Ascending aorta (tissue), 2 donors: ENCODE results near the gene CENPF. TPM values are rescaled to one million over a fixed set of nuclear protein-coding genes. Genes with fewer than 3 reads are reported as not detected.

Source experiments
- DNase-seq, 2 donors: peaks; one replicate each; pipeline ENCODE4 v3.0.0-alpha.2; 2019; ENCODE audit warnings: low spot score in 2 of 2
- H3K27ac ChIP-seq, 2 donors: fragments of 200-600 bp; sonication (generic); one replicate each; pipeline ENCODE4 v1.5.1; 2016 to 2017; ENCODE audit warnings: mild to moderate bottlenecking in 1 of 2
- H3K27me3 ChIP-seq: fragments of 200-600 bp; sonication (generic); one replicate; pipeline ENCODE4 v1.5.1; 2017
- H3K36me3 ChIP-seq, 2 donors: fragments of 200-600 bp; sonication (generic); one replicate each; pipeline ENCODE4 v1.5.1; 2016
- H3K4me1 ChIP-seq, 2 donors: fragments of 200-600 bp; sonication (generic); one replicate each; pipeline ENCODE4 v1.5.1; 2016 to 2017; ENCODE audit warnings: mild to moderate bottlenecking in 1 of 2
- H3K4me3 ChIP-seq, 2 donors: fragments of 200-600 bp; sonication (generic); one replicate each; pipeline ENCODE4 v1.5.1; 2016 to 2017; ENCODE audit warnings: mild to moderate bottlenecking in 1 of 2
- H3K9me3 ChIP-seq, 2 donors: fragments of 200-600 bp; sonication (generic); one replicate each; pipeline ENCODE4 v1.5.1; 2016
- CTCF ChIP-seq, 3 experiments: fragments of 200-600 bp in 2 of 3; fragments of 450-650 bp in 1 of 3; sonication (generic) in 2 of 3; IDR thresholded peaks; one replicate each; pipeline ENCODE4 v1.5.1; 2016 to 2019; ENCODE audit warnings: antibody characterized with exemption in 3 of 3, mild to moderate bottlenecking in 1 of 3, moderate library complexity in 1 of 3
- intact Hi-C: fragments of 100-400 bp; cut with DNase I; formaldehyde crosslinking; loops from one replicate; pipeline ENCODE4 v1.15.1; 2023
- total RNA-seq: library from RNA; depleted of rRNA; stranded (reverse); fragments of >200 nt; gene quantifications from one replicate; pipeline ENCODE4 v1.1.0, GENCODE V29; 2016

CENPF gene
- total RNA-seq, 1 donor from 2014 or later = 0.53 TPM

- no peak for TF ChIP-seq CTCF (IDR thresholded peaks at IDR 0.05)
- no peak overlapping the region for H3K4me3 ChIP-seq
- H3K27me3 ChIP-seq = no peaks in the 10 kb centered on the region
- peaks cover 0 to 3% of the 10 kb centered on the region in 2 donors for H3K4me1 ChIP-seq
- intact Hi-C loops = no loop called here
- no peak for DNase-seq
- H3K36me3 ChIP-seq = no peaks in the 10 kb centered on the region
- no peak overlapping the region for H3K27ac ChIP-seq
- H3K9me3 ChIP-seq = no peaks in the 10 kb centered on the region
These were observed 35.5 kb upstream of the CENPF start for GRCh38 chr1:214567481-214567980.

- Histone ChIP-seq H3K27ac (no peak overlapping the region), H3K27me3 (no peaks in the 10 kb centered on the region), H3K9me3 (no peaks in the 10 kb centered on the region), H3K4me3 (no peak overlapping the region), H3K36me3 (no peaks in the 10 kb centered on the region), H3K4me1 (peaks cover 0 to 3% of the 10 kb centered on the region in 2 donors)
- no peak for TF ChIP-seq CTCF (IDR thresholded peaks at IDR 0.05)
- intact Hi-C loops = no loop called here
- no peak for DNase-seq
These were observed 34.7 kb upstream of the CENPF start for GRCh38 chr1:214568328-214568727.

- DNase-seq = no peak
- Histone ChIP-seq H3K4me1 (peaks cover 2 to 10% of the 10 kb centered on the region in 2 donors), H3K36me3 (no peaks in the 10 kb centered on the region), H3K27me3 (no peaks in the 10 kb centered on the region), H3K4me3 (no peak overlapping the region), H3K9me3 (no peaks in the 10 kb centered on the region), H3K27ac (no peak overlapping the region)
- TF ChIP-seq CTCF (IDR thresholded peaks at IDR 0.05) = no peak
- intact Hi-C loops = no loop called here
These were observed 33.5 kb upstream of the CENPF start for GRCh38 chr1:214569357-214570004.

- no peak overlapping the region for H3K4me3 ChIP-seq
- no peak for TF ChIP-seq CTCF (IDR thresholded peaks at IDR 0.05)
- no peaks in the 10 kb centered on the region for H3K27me3 ChIP-seq
- intact Hi-C loops = no loop called here
- peak overlapping the region in 1 of 2 donors; percentile 21 for H3K27ac ChIP-seq
- DNase-seq = no peak
- H3K4me1 ChIP-seq = peaks cover 2 to 10% of the 10 kb centered on the region in 2 donors
- H3K36me3 ChIP-seq = no peaks in the 10 kb centered on the region
- H3K9me3 ChIP-seq = no peaks in the 10 kb centered on the region
These were observed 32.6 kb upstream of the CENPF start for GRCh38 chr1:214570442-214570841.

- Histone ChIP-seq H3K4me3 (no peak overlapping the region), H3K36me3 (no peaks in the 10 kb centered on the region), H3K27ac (peak overlapping the region in 1 of 2 donors; percentile 13), H3K27me3 (no peaks in the 10 kb centered on the region), H3K4me1 (peaks cover 2 to 10% of the 10 kb centered on the region in 2 donors), H3K9me3 (peaks cover 0 to 8% of the 10 kb centered on the region in 2 donors)
- no peak for TF ChIP-seq CTCF (IDR thresholded peaks at IDR 0.05)
- intact Hi-C loops = no loop called here
- DNase-seq = no peak
These were observed 31.7 kb upstream of the CENPF start for GRCh38 chr1:214571281-214571680.
